NCI-H226 (cell line): ENCODE measurements around the gene SMIM23.
A peak's percentile ranks its signal among the peaks of the same experiment; 100 is the strongest.

Experiments
- DNase-seq: peaks from one replicate; pipeline ENCODE4 v3.0.0-alpha.2; 2015

The SMIM23 gene

GRCh38 chr5:171785517-171785916 is at the start of gene SMIM23:
TSS of gene SMIM23 (plus strand) at chr5:171785817. CDS start at chr5:171785872, 55 bp downstream.
- no peak for DNase-seq

- DNase-seq, result no peak
Measured at GRCh38 chr5:171736976-171737891, 48.4 kb upstream of the SMIM23 start.

GRCh38 chr5:171738501-171738900 is 47.1 kb upstream of the SMIM23 start:
- DNase-seq, result no peak

GRCh38 chr5:171739271-171739670 is 46.3 kb upstream of the SMIM23 start:
- DNase-seq, result no peak

DNA sequence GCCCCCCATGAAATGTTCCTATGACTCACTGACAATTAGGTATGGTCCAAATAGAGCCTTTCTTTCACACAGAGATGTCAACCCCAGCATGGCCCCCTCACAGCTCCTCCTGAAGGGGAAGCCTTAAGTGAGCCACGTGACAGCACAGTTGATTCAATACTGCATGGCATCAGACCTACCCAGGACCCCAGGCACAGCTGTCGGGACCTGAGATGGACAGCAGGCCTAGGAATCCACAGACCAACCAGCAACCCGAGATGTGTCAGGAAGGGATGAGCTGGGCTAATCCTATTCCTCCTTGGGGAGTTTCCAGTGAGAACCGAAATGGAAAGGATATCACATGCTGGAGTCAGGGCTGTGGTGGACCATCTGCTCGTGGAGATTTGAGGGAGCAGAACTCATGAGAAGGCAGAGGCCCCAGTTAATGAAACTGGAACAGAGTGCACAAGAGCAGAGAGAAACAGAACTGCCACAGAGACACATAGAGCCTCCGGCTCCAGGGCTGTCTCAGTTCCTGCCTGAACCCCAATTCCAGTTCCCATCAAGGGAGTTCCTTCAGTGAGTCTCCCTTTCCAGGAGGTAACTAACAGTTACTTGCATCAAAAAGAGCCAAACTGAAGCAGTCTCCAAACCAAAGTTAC is 42.1 kb upstream of the SMIM23 start:
- DNase-seq, result no peak

- DNase-seq, result no peak
Measured at GRCh38 chr5:171744264-171744663, 41.4 kb upstream of the SMIM23 start.

DNA sequence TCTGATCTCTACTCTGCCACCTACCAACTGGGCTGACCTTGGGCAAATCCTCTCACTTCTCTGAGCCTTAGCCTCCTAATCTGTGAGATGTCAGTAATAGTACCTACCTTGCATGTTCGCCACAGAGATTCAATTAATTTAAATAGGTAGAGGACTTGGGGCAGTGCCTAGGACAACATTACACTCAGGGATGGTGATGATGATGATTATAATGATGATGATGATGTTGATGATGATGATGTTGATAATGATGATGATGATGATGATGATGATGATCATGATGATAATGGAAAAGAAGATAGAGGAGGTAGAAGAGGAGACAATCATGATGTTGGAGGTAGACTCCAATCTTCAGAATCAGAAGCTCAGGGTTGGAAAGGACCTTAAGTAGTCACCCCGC is 40.7 kb upstream of the SMIM23 start:
- DNase-seq, result no peak

DNA sequence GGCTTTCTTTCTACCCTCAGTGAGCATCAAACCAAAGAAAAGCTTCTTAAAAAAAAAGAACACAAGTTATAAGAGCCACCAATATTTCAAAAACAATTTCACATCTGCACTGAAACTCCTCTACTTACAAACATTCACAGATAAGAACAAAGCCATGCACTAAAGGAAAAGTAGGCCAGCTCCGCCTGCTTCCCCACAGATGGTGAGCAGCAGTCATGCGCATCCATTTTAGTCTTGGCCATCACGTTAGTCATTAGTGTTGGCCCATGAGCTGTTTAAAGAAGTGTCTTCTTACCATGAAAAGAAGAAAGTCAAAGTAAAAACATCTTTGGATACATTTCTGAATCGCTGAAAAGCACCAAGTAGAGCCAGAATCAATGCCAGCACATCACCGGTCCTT is 40.0 kb upstream of the SMIM23 start:
- DNase-seq, result no peak

- no peak for DNase-seq
Measured at GRCh38 chr5:171747061-171747859, 38.4 kb upstream of the SMIM23 start.

- DNase-seq, result no peak
Measured at GRCh38 chr5:171748720-171749119, 36.9 kb upstream of the SMIM23 start.

GRCh38 chr5:171749365-171749764 is 36.3 kb upstream of the SMIM23 start:
- DNase-seq, result no peak

DNA sequence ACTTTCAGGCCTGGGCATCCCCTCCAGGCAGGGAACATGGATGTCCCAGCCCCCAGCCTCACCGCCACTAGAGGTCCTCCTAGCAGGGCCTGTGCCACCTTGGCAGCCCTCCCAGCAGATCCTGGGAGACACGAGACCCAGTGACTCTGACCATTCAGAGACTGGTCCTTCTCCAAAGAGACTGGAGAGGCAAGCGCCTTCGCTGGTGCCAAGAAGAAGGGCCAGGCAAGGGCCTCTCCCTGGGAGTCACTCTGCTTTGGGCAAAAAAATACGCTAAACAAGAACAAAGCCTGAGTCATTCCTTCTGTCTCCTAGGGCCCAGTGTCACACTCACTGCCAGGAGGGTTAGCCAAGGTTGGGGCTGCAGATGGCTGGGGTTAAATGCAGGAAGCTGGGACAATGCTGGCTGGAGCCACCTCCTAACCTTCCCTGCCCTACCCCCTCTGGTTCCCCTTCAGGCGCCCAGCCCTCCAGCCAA is 35.3 kb upstream of the SMIM23 start:
- no peak for DNase-seq

GRCh38 chr5:171755354-171755821 is 30.2 kb upstream of the SMIM23 start:
- DNase-seq, result peak; percentile 21

DNA sequence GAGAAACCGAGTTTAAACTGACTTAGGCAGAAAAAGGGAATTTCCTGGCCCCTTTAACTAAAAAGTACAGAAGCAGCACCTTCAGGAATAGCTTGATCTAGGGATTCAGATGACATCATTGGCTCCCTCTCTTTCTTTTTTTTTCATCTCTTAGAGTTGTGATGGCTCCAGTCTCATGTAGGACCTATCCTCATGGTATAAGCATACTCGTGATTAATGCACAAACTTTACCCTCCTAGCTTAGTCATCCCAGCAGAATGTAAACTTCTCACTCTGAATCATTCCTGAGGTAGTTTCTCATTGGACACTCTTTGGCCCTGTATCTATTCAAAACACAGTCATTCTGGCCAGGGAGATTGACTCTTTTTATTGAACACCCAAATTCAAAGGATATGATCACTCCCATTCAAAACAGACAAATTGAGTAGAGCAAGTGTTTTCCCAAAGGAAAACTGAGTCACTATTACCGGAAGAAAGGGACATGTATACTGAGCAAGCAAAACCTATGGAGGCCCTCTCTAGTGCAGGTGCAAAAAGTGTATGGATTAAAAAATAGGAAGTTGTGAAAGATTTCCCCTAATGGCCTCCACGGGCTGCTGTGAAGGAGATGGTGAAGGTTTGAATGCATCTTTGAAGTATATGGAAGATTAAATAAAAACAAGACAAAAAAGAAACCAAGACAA is 27.6 kb upstream of the SMIM23 start:
- DNase-seq, result peak; percentile 96

- no peak for DNase-seq
Measured at GRCh38 chr5:171759777-171760176, 25.8 kb upstream of the SMIM23 start.

- DNase-seq, result no peak
Measured at GRCh38 chr5:171762021-171762608, 23.5 kb upstream of the SMIM23 start.

DNA sequence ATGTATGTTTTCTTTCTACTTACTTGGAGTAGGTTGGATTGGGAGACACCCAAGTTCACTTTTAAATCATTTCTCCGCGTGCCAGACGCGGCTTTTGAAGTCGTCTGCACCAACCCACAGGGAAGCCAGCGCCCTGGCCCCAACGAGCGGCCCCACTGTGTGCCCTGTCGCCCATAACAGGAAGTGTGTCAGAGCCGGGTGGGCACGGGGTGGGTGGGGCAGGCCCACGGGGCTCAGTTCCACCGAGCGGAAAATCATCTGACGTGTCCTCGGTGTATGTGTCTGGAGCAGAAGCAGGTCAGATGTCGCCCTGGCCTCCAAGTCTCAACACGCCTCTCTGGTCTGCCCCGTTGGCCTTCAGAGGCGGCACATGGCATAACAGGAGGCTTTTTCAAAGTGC is 22.7 kb upstream of the SMIM23 start:
- no peak for DNase-seq

- DNase-seq, result no peak
Measured at GRCh38 chr5:171764265-171764664, 21.4 kb upstream of the SMIM23 start.

DNA sequence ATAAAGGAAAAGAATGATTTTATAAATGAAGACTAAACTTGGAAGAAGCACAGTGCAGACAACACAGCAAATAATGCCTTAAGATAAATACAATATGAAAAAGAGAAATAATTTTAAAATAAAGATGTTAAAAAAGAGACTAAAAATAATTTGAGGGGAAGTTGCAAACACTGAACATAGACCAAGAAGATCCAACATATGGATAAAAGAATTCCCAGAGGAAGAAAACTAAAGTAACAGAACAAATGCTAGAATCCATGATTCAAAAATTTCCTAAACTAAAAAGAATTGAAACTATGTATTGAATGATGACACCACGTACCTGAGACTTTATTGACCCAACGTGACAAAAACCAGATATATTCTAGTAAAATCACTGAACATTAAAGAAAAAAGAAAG is 18.7 kb upstream of the SMIM23 start:
- no peak for DNase-seq

DNA sequence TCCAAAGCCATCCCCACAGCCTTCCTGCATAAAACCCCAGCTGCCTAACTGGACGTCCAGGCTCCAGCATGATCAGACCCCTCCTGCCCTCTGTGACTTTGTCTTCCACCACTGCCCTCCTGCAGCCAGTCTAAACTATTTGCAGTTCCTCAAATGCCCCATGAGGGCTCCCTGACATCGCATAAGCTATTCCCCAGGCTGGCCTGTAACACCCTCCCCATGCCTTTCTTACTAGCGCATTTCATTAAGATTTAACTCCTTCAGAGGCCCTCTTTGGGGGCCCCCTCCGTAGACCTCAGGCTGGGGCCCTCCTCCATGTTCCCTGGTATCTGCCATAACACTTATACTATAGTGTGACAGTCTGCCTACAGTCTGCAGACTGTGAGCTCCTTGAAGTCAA is 15.5 kb upstream of the SMIM23 start:
- DNase-seq, result no peak

DNA sequence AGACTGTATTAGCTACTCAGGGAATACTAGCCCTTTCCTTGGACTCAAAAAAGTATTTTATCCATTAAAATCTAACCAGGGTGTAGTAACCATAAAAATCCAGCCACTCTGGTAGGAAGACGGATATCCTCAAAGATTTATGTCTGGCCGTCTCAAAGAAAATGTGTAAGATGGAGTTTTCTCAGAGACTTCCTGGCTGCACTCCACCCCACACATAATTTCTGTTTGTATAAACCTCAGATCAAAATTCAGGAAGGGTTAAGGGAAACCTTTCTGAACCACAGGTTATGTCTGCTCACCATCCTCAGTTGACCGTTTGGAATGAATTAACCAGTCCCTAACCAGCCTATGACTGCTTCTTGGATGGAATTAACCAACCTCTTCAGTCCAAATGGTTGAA is 13.8 kb upstream of the SMIM23 start:
- no peak for DNase-seq

DNA sequence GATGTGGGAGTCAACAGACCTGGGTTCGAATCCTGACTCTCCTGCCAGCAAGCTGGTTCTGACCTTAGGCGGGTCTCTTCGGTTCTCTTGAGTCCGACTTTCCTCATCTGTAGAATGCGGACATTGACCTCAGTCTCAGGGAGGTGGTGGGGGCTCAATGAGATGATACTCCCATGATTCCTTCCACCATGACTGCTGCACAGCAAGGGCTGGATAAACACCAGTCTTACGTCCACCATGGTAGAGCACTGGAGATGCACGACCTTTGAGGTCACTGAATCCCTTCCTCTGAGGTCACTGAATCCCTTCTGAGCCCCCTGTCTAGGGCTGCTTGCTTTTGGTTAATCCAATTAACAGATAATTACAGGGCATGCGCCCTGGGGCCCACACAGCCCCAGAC is 12.5 kb upstream of the SMIM23 start:
- DNase-seq, result no peak
